Pericardium fibroblast (primary cell): ENCODE results near the gene FAM199X. TPM values are rescaled to one million over a fixed set of nuclear protein-coding genes. Genes with fewer than 3 reads are reported as not detected.

Experiments
- total RNA-seq: library from RNA; depleted of rRNA; stranded (reverse); fragments of >200 nt; gene quantifications from 2 replicates; pipeline ENCODE4 v1.2.3, GENCODE V29; 2015

The FAM199X gene
- 6.2 and 7.9 TPM in 2 replicates for total RNA-seq

DNA sequence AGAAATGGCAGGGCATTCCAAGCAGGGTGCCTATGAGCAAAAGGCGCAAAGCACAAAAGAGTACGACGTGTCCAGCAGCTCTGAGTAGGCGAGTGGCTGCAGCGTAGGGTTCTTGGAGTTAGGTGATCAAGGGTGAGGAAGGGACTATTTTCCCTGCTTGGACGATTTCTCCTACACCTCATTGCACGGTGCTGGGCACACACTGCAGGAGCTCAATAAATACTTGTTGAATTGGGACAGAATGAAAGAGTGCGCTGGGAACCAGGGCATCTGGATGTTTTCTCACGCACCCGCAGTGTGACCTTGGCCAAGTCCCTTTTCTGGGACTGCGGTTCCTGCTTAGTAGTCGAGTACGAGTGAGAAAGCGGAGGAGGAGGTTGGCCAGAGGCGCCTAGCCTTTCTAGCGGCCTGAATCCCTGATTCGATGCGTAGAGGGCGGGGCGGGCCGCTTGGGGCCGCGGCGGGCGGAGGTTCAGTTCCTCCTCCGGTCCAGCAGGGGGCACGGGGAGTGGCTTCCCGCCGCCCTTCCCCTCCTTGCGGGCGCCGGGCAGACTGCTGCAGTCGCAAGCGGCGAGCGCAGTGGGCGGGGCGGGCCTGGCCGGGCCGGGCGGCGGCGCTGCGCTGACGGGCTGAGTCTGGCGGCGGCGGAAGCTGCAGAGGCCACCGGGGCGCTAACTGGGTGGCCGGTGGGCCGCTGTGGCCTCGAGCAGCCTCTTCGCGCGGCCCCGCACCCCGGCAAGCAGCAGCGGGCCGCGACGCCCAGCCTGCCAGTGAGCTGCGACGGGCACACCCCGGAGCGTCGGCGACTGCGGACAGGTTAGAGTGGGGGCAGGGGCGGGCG is at the start of gene FAM199X:
FAM199X (plus strand) TSS at position 560 of the 841 bp plus-strand sequence. CDS start 333 bp downstream, outside the sequence.

DNA sequence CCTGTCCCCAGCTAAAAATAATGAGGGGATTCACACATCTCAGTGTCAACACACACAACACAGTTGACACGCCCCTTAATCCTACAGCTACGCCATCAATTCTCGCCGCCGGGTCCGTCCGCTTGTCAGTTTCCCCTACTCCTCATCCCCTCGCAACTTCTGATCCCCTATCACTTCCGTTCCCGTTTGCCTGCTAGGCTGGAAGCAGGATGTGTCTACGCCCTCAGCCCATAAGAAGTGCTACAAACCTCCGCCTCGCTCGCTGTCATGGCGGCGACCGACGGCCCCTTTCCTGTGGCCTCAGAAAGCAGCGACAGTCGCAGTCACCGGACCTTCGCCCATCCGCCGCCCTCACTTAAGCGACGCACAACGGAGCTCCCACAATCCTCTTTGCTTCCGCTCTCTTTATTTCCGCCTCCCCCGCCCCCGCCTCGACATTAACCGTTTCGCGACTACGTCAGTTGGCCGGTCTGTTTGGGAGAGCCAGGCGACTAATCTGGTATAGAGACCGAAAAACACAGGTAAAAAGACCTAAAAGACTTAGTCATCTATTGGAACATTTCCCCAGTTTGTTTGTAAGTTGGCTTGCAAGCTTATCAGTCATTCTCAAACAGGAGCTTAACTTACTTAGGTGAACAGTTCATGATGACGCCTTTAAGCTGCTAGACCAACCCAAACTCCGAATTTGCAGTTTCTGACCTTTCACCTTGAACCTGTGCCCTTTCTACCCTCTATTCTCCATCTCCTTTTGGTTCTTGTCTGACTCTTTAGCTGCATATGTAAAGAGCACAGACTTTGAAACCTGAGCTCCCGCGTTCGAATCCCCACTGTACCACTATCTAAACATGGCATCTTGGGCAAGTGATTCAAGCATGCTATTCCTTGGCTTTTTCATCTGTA is 9.4 kb upstream of the FAM199X start, which contains the start of gene SLC25A53:
SLC25A53 (minus strand) TSS at position 380 of the 900 bp plus-strand sequence. CDS start 51,752 bp downstream, outside the sequence.

Other genes with a start within 250 kb of the FAM199X start
- gene TMSB15B, start 203.8 kb upstream of the FAM199X start, total RNA-seq: 1.8 and 11.1 TPM in 2 replicates
- gene H2BW1, start 152.7 kb upstream of the FAM199X start, total RNA-seq: not detected in 2 replicates
- not detected in 2 replicates for gene H2BW2, start 126.5 kb upstream of the FAM199X start, total RNA-seq
- gene TMSB15C, start 90.2 kb upstream of the FAM199X start, total RNA-seq: 0.58 and 1.1 TPM in 2 replicates
- 1.1 TPM in 2 replicates for gene ZCCHC18, start 53.9 kb upstream of the FAM199X start, total RNA-seq
- 3.6 and 5.5 TPM in 2 replicates for gene SLC25A53, start 9.4 kb upstream of the FAM199X start, total RNA-seq
- gene ESX1, start 88.5 kb downstream of the FAM199X start, total RNA-seq: not detected in 2 replicates